B cell (primary cell): Measurements from ENCODE around the gene LURAP1L. TPM values are rescaled to one million over a fixed set of nuclear protein-coding genes. Genes with fewer than 3 reads are reported as not detected.

Experiments
- ATAC-seq: fragments of 200-7000 bp; cut with Tn5 transposase; one replicate; pipeline ENCODE4 v1.10.0; 2021; ENCODE audit warnings: low read depth, mild to moderate bottlenecking, moderate number of reproducible peaks, moderate library complexity
- CTCF ChIA-PET: fragments of 350-600 bp; sonication (Branson Sonifier 250); formaldehyde crosslinking; loops from one replicate; lab custom pipeline; 2021; ENCODE audit warnings: antibody characterized with exemption, inconsistent platforms; lab: Charles Lee
- POLR2A ChIA-PET: fragments of 350-600 bp; sonication (Branson Sonifier 250); formaldehyde crosslinking; loops from one replicate; lab custom pipeline; 2021; ENCODE audit warnings: antibody characterized with exemption; lab: Charles Lee
- DNase-seq: peaks from one replicate; pipeline ENCODE4 v3.0.0; 2013
- H2AFZ ChIP-seq: 2 replicates; pipeline ENCODE4 v1.6.1; 2012; ENCODE audit warnings: mild to moderate bottlenecking, low read depth, low read length; ENCODE audit not compliant: insufficient read depth, poor library complexity, severe bottlenecking
- H3K27ac ChIP-seq, 2 donors: 1 replicate in 1 of 2; 2 replicates in 1 of 2; pipeline ENCODE4 v1.5.1; 2012 to 2013; ENCODE audit warnings: low read length in 2 of 2, mild to moderate bottlenecking in 2 of 2, moderate library complexity in 1 of 2
- H3K27me3 ChIP-seq, 4 experiments: fragments of 200-600 bp in 1 of 4; sonication (generic) in 1 of 4; replicated peaks in 1 of 4; 1 replicate in 2 of 4; 2 replicates in 2 of 4; pipeline versions ENCODE4 v1.6.1 to v1.7.0; 2013 to 2016; ENCODE audit warnings: low read length in 3 of 4, mild to moderate bottlenecking in 2 of 4, mixed read lengths in 1 of 4, moderate library complexity in 1 of 4; ENCODE audit not compliant: insufficient read depth in 4 of 4, control insufficient read depth in 3 of 4; ENCODE audit errors: control extremely low read depth in 1 of 4
- H3K36me3 ChIP-seq, 2 experiments: replicated peaks in 1 of 2; 1 replicate in 1 of 2; 2 replicates in 1 of 2; pipeline versions ENCODE4 v1.6.1 to v1.7.1; 2013; ENCODE audit warnings: low read length in 1 of 2; ENCODE audit not compliant: insufficient read depth in 2 of 2, control insufficient read depth in 1 of 2; ENCODE audit errors: control extremely low read depth in 1 of 2, extremely low read depth in 1 of 2
- H3K4me1 ChIP-seq, 2 donors: fragments of 200-600 bp in 1 of 2; sonication (generic) in 1 of 2; 1 replicate in 1 of 2; 2 replicates in 1 of 2; pipeline versions ENCODE4 v1.5.1 to v1.6.1; 2013 to 2017; ENCODE audit warnings: low read length in 2 of 2; ENCODE audit not compliant: control insufficient read depth in 2 of 2, insufficient read depth in 2 of 2
- H3K4me2 ChIP-seq: replicated peaks from 2 replicates; pipeline ENCODE3; 2012; ENCODE audit warnings: mild to moderate bottlenecking, low read depth, low read length; ENCODE audit not compliant: poor library complexity, severe bottlenecking
- H3K4me3 ChIP-seq, 5 experiments: fragments of 200-600 bp in 1 of 5; sonication (generic) in 1 of 5; 1 replicate in 3 of 5; 2 replicates in 2 of 5; pipeline versions ENCODE4 v1.5.1 to v1.7.0; 2011 to 2016; ENCODE audit warnings: low read length in 4 of 5, mild to moderate bottlenecking in 4 of 5, low read depth in 2 of 5, control low read depth in 1 of 5, moderate library complexity in 1 of 5; ENCODE audit not compliant: insufficient read depth in 1 of 5; ENCODE audit errors: control extremely low read depth in 1 of 5, extremely low read depth in 1 of 5
- H3K79me2 ChIP-seq: fragments of 200-600 bp; sonication (generic); one replicate; pipeline ENCODE4 v1.6.0; 2016; ENCODE audit warnings: low read length; ENCODE audit not compliant: control insufficient read depth, insufficient read depth
- H3K9ac ChIP-seq: fragments of 200-600 bp; sonication (generic); 2 replicates; pipeline ENCODE4 v1.6.1; 2017; ENCODE audit warnings: mild to moderate bottlenecking, low read length, moderate library complexity
- H3K9me3 ChIP-seq, 3 donors: one replicate each; pipeline versions ENCODE4 v1.6.1 to v1.7.1; 2013; ENCODE audit warnings: low read length in 2 of 3; ENCODE audit not compliant: control insufficient read depth in 2 of 3, insufficient read depth in 1 of 3; ENCODE audit errors: control extremely low read depth in 1 of 3
- H4K20me1 ChIP-seq: 2 replicates; pipeline ENCODE4 v1.6.0; 2012; ENCODE audit warnings: mild to moderate bottlenecking, low read length; ENCODE audit not compliant: insufficient read depth, control insufficient read depth, poor library complexity, severe bottlenecking
- H3K27ac Mint-ChIP-seq: one replicate; pipeline ENCODE4 v1.8.0; 2021; ENCODE audit warnings: mixed read lengths
- H3K27me3 Mint-ChIP-seq: one replicate; pipeline ENCODE4 v1.8.0; 2021; ENCODE audit warnings: mixed read lengths
- H3K4me1 Mint-ChIP-seq: one replicate; pipeline ENCODE4 v1.8.0; 2021; ENCODE audit warnings: mixed read lengths
- H3K4me3 Mint-ChIP-seq: one replicate; pipeline ENCODE4 v1.8.0; 2021; ENCODE audit warnings: mixed read lengths
- H3K9me3 Mint-ChIP-seq: one replicate; pipeline ENCODE4 v1.8.0; 2022; ENCODE audit warnings: mixed read lengths; ENCODE audit not compliant: insufficient read depth
- EZH2 ChIP-seq: IDR thresholded peaks from 2 replicates; pipeline ENCODE4 v1.6.1; 2012; ENCODE audit warnings: borderline replicate concordance, low read depth, mild to moderate bottlenecking, moderate library complexity, low read length; ENCODE audit not compliant: insufficient read depth, poor library complexity, severe bottlenecking
- WGBS: methylation state at CpG from one replicate; pipeline ENCODE4 v1.1.5; 2013; ENCODE audit warnings: missing lambda C conversion rate; ENCODE audit not compliant: insufficient coverage; 5-methylcytosine and 5-hydroxymethylcytosine counted together
- intact Hi-C: fragments of 100-400 bp; cut with micrococcal nuclease; formaldehyde crosslinking; loops from one replicate; pipeline ENCODE4 v1.10.0; 2022
- polyA plus RNA-seq: library from polyadenylated mRNA; depleted of rRNA; stranded (reverse); fragments of >200 nt; gene quantifications from 2 replicates; pipeline ENCODE4 v1.2.3, GENCODE V29; 2012
- total RNA-seq, 2 donors: library from RNA; stranded (reverse); fragments of 120-200 nt in 1 of 2; gene quantifications; 1 replicate in 1 of 2; 2 replicates in 1 of 2; pipeline versions ENCODE4 v1.2.3 to v1.2.4, GENCODE V29; 2013 to 2022
- TF ChIP-seq, protein P1 (sequence below): fragments of 200-600 bp; IDR thresholded peaks from one replicate; pipeline ENCODE4 v1.8.0; 2022; ENCODE audit warnings: antibody characterized with exemption, mild to moderate bottlenecking

Gene LURAP1L
- total and polyA plus RNA-seq, 2 donors (not counting 1 experiment from before 2014, with no cell fraction given) = not detected

DNA sequence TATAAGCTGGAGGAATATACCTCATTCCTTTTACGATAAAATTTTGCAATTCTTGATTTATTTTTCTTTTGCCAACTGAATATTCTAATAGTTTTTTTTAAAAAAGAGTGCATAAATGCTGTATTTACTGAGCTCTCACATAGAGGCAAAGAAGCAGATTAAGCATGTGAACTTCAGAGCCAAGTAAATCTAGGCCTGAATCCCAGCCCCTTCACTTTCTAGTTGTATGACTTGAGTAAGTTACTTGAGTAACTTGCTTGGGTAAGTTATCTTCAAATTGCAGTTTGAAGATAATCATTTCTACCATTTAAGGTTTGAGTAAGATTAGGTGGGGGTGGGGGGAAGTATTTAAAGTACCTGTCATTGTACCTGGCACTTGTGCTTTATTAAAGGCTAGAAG lies 21.8 kb downstream of the LURAP1L start:
- Mint-ChIP-seq H3K4me1 (no peaks in the 10 kb centered on the region), H3K27ac (no peak overlapping the region), H3K4me3 (no peak overlapping the region), H3K27me3 (no peaks in the 10 kb centered on the region), H3K9me3 (no peaks in the 10 kb centered on the region)
- intact Hi-C loops = no loop called here
- CTCF ChIA-PET = no interaction called here
- no peaks in the 10 kb centered on the region for H3K4me1 ChIP-seq
- H2AFZ ChIP-seq = no peak overlapping the region
- no peaks in the 10 kb centered on the region for H3K27me3 ChIP-seq
- H3K27ac ChIP-seq = no peak overlapping the region
- no peaks in the 10 kb centered on the region for H4K20me1 ChIP-seq
- H3K9ac ChIP-seq = no peak overlapping the region
- ATAC-seq (no peak), DNase-seq (no peak)
- POLR2A ChIA-PET = no interaction called here
- no peaks in the 10 kb centered on the region for H3K79me2 ChIP-seq
- no peaks in the 10 kb centered on the region for H3K36me3 ChIP-seq
- no peak overlapping the region for H3K4me2 ChIP-seq
- no peaks in the 10 kb centered on the region for H3K9me3 ChIP-seq
- no peak for TF ChIP-seq EZH2
- TF ChIP-seq, protein P1, sequence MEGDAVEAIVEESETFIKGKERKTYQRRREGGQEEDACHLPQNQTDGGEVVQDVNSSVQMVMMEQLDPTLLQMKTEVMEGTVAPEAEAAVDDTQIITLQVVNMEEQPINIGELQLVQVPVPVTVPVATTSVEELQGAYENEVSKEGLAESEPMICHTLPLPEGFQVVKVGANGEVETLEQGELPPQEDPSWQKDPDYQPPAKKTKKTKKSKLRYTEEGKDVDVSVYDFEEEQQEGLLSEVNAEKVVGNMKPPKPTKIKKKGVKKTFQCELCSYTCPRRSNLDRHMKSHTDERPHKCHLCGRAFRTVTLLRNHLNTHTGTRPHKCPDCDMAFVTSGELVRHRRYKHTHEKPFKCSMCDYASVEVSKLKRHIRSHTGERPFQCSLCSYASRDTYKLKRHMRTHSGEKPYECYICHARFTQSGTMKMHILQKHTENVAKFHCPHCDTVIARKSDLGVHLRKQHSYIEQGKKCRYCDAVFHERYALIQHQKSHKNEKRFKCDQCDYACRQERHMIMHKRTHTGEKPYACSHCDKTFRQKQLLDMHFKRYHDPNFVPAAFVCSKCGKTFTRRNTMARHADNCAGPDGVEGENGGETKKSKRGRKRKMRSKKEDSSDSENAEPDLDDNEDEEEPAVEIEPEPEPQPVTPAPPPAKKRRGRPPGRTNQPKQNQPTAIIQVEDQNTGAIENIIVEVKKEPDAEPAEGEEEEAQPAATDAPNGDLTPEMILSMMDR = no peak
- WGBS = no CpG with 5 or more reads among the region's 1 CpG
- no peak overlapping the region for H3K4me3 ChIP-seq

DNA sequence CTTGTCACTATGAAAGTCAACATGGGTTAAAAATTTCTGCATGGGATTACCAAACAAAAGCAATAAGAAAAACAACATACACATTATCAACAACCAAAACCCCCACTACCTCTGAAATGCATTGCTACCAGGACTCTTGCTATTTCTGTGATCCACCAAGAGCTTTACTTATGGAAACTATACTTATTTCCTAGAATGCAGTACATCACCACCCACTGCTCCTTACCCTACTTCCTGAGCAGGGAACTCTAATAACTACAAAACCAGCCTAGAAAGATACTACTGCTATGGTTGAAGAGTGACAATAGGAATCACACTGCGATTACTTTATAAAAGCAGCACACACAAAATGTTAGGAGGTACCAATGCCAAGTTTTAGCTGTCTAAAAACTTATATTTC lies 22.2 kb downstream of the LURAP1L start:
- Histone ChIP-seq H2AFZ (no peak overlapping the region), H3K9ac (no peak overlapping the region), H3K4me2 (no peak overlapping the region), H3K79me2 (no peaks in the 10 kb centered on the region), H3K9me3 (no peaks in the 10 kb centered on the region), H4K20me1 (no peaks in the 10 kb centered on the region), H3K4me1 (no peaks in the 10 kb centered on the region), H3K36me3 (no peaks in the 10 kb centered on the region), H3K4me3 (no peak overlapping the region), H3K27ac (no peak overlapping the region), H3K27me3 (no peaks in the 10 kb centered on the region)
- no peaks in the 10 kb centered on the region for H3K4me1 Mint-ChIP-seq
- H3K9me3 Mint-ChIP-seq = no peaks in the 10 kb centered on the region
- no peak for DNase-seq
- H3K27me3 Mint-ChIP-seq = no peaks in the 10 kb centered on the region
- CTCF ChIA-PET = no interaction called here
- peak overlapping the region; percentile 11 for H3K27ac Mint-ChIP-seq
- no peak for ATAC-seq
- TF ChIP-seq EZH2 = no peak
- TF ChIP-seq, protein P1 = no peak
- H3K4me3 Mint-ChIP-seq = no peak overlapping the region
- intact Hi-C loops = no loop called here
- POLR2A ChIA-PET = no interaction called here
- WGBS = no CpG with 5 or more reads among the region's 1 CpG
